ENCODE results near the gene UBASH3B.

UBASH3B gene

DNA sequence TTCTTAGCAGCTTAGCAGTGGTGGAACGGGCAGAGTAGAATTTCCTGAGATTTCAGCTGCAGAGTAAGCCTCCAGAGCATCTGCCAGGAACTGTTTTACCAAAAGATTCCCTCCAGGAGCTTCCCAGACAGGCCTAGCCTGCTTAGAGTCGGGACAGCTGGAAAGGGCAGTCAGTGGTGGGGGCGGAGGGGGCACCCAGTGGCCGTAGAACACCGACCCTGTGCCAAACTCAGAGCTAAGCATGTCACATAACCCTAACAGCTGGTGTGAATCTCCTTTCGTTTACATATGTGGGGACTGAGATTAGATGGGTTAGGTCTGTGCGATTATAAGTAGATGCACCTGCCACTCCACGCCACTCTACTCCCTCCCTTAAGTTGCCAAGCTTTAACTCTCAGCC is 102.8 kb downstream of the UBASH3B start:
- no peak for DNase-seq

DNA sequence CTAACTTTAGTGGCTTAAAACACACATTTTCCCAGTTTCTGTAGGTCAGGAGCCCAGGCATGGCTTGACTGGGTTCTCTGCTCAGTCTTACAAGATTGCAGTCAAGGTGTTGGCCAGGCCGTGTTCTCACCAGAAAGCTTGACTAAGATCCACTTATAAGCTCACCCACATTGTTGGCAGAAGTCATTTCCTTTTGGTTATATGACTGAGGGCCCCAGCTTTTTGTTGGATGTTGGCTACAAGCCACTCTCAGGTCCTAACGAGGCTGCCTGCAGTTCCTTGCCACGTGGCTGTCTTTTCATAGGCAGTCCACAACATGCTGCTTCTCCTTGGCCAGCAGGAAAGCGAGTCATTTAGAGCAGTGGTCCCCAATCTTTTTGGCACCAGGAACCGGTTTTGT is 103.5 kb downstream of the UBASH3B start:
- DNase-seq, result no peak

- no peak for DNase-seq
Observed at GRCh38 chr11:122763108-122763507, 107.6 kb downstream of the UBASH3B start.

GRCh38 chr11:122764371-122765090 is 109.0 kb downstream of the UBASH3B start:
- DNase-seq, result no peak

DNA sequence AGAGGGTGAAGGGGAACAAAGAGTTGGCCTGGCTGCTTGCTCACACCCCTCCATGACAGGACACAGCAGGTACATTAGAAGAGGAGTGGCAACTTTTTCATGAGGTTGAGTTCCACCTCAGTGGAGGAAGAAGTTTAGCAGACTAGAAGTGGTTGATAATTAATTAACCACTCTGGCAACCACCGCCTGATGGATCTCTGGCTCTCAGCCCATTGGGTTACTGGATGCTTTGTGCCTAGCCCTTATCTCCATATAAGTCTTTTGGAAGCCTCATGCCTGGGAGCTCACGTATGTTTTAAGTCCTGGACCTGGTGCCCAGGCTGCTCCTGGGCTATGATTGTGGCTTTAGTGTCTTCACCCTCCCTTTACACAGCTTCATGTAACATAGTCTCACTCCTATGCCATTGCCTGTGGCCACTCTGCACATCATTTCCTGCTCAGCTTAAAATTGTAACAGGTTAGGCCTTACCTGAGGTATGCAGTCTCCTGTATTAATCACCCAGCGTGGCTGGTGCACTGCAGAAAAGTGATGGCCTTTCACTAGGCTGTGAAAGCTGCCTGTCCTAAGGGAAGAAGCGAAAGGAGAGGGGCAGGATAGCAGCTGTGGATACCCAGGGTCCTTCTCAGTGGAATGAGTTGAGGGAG is 110.1 kb downstream of the UBASH3B start:
- DNase-seq, result no peak

DNA sequence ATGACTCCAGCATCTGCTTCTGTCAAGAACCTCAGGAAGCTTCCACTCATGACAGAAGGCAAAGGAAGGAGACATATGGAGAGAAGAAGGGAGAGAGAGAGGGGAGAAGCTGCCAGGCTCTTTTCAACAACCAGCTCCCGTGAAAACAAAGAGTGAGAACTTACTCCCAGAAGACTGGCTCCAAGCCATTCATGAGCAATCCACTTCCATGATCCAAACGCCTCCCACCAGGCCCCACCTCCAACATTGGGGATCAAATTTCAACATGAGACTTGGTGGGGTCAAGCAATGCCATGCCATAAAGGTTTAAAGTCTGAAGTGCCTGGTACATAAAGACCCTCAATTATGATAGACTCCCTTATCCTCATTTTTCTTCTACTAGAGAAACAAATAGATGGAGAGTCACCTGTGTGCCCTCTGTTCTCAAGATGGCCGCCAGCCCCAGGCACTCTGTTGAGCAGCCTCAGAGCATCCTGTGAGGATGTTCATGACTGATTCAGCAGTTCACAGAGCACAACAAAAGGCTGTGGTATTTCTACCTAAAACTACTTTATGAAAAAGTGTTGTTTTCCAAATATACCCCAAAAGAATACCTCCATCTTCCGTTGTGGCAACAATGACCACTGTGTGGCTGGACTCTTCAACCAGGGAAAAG is 113.7 kb downstream of the UBASH3B start:
- DNase-seq, result no peak

- no peak for DNase-seq
Observed at GRCh38 chr11:122772945-122773344, 117.4 kb downstream of the UBASH3B start.

- DNase-seq, result no peak
Observed at GRCh38 chr11:122773781-122774266, 118.3 kb downstream of the UBASH3B start.

DNA sequence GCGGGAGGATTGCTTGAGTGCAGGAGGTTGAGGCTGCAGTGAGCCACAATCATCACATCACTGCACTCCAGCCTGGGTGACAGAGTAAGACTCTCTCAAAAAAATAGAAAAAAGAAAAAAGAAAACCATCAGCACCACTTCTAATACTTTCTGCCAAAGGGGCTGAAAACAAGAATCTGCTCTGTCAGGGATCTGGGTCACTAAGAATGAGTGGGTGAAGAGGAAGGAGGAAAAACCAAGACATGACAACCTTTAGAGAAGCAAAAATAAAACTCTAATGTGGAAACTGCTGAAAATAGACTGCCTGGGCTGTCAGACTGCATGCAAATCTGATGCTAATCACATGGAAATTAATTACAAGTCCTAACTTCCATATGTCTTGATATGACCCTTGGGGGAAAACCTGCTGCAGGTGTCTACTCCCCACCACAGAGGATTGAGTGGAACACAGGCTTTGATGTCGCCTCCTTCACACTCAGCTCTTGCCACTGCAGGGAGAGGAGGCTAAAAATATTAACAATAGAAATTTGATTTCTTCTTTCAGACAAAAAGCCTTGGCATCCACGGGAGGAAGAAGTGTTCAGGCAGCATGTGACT is 120.3 kb downstream of the UBASH3B start:
- DNase-seq, result no peak

- no peak for DNase-seq
Observed at GRCh38 chr11:122776546-122776945, 121.0 kb downstream of the UBASH3B start.

DNA sequence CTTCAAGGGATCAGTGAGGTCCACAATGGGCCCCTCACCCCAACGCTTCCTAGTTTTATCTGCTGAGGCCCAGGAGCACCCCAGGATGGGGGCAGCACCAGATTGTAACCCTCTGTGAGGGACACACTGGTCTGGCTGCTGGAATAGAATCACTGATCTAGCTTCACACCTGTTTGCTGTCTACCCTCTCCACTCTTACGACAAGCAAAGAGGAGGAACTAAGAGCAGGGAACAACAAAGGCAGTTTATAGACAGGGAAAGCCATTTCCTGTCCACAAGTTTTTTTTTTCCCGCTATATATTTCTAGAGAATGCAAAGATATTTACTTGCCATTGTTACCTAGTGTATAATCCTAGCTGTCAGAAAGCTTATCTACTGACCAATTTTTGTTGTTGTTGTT is 121.8 kb downstream of the UBASH3B start:
- no peak for DNase-seq

GRCh38 chr11:122778148-122778547 is 122.6 kb downstream of the UBASH3B start:
- DNase-seq, result no peak

DNA sequence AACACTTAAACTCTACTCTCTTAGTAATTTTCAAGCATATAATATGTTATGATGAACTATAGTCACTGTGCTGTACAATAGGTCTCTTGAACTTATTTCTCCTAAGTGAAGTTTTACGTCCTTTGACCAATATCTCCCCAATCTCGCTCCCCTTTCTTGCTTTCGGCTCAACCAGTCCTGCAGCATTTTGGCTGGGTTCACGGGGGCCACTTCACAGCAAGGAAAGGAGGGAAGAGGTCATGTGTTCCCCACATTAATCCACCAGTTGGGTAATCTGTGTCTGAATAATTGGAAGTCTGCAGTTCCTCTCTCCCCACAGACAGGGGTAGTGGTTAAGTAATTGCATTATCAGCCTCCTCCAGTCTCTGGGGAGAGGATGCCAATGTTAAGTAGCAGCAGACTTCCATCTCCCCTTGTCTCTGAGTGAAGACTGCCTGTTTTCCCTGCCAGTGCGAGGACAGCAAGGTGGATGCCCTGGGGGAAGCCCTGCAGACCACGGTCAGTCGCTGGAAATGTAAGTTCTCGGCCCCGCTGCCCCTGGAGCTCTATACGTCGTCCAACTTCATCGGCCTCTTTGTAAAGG is 123.6 kb downstream of the UBASH3B start:
- no peak for DNase-seq

DNA sequence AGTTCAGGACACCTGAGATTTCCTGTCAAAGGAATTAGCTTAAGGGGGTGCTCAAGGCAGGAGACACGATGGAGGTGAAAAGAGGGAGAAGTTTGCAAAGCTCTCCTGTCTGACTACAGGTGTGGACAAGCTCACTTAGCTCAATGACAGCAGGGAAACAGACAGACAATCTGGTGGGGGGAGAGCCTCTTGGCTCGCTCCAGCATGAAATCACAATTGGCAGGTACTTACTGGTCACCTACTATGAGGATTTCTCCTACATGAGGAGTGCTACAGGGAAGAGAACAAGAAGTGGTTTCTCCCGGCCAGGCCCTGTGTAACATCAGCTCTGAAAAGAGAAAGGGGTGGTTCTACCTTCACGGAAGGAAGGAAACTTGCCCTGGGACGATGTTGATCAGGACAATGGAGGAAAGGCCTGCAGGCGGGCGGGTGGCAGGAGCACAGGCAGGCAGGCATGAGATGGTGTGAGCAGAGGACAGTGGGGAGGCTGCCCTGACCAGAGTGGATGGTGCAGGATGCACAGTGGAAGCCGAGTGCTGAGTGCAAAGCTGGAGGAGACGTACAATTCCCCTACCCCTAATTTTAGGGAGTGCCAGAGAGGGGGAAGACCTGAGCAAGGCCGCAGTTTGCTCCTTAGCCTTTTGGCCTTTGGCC is 124.9 kb downstream of the UBASH3B start:
- no peak for DNase-seq

GRCh38 chr11:122781378-122782195 is 126.1 kb downstream of the UBASH3B start:
- peak; percentile 77 for DNase-seq

GRCh38 chr11:122782222-122782621 is 126.7 kb downstream of the UBASH3B start:
- no peak for DNase-seq

DNA sequence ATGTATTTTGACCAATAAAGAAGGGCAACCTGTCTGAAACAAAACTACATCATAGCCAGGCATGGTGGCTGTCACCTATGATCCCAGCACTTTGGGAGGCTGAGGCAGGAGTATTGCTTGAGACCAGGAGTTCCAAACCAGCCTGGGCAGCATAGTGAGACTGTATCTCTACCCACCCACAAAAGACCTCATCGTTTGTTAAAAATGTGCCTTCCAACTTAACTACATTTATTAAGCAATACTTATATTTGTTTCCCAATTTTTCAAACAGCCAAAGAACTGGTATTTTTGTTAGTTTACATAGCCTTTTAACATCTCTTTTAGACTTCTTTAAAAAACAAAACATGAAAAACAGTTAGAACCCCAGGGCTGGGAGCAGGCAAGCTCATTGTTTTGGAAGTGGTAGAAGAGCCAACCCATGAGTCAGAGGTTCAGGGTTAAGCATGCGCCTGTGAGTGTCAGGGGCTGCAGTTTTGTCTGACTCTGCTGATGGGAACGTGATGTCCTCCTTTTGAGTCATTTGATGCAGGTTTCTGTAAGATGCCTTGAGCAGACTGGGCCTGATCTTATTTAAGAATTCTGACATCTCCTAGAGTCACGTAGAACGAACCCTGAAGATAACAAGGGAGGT is 128.9 kb downstream of the UBASH3B start:
- no peak for DNase-seq

DNA sequence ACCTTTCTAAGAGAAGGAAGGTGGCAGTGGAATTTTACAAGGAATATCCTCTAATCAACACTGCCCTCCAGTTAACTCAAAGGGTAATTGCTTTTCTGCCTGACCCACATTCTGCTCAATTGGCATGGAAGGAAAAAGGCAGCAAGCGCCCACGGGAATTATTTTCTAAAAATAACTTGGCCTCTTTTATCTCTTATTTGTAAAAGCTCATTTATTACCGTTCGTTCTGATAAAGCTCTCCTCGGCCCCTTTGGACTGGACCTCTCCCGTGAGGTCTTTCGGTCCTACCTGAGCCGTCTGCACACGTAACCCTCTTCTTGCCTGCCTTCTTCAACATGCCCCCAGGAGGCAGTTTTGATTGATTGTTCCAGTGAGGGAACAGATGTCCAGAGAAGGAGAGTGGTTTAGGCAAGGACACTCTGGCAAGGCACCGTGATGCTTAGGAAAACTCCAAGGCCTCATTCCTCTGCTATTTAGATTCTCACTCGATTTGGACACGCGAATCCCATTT is 129.6 kb downstream of the UBASH3B start:
- DNase-seq, result no peak

GRCh38 chr11:122786896-122787295 is 131.4 kb downstream of the UBASH3B start:
- DNase-seq, result no peak

DNA sequence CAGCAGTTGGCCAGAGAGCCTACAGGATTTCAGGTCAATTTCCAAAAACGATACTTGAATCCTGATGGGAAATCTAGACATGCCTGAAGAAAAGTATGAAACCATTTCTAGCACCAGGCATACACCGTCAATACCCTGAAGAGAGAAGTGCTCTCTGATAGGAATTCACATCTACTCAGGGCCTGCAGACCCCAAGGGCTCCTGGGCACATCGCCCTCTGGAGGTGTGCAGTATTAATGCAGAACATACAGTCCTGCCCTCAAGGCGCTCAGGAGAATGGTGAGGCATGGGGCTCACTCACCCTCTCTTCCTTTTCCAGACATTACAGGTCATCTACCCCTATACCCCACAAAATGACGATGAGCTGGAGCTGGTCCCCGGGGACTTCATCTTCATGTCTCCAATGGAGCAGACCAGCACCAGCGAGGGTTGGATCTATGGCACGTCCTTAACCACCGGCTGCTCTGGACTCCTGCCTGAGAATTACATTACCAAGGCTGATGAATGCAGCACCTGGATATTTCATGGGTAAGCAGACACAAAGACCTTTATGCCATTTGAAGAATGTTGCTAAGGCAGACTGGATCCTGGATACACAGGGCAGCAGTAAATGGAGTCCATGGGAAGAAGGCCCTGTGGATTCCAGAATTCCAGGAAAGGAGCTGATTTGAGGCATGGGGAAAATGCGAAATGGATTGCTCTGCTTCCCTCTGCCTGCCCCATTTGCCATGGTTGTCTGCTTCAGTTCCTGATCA is 133.4 kb downstream of the UBASH3B start:
- no peak for DNase-seq

All from stimulated activated CD4-positive, alpha-beta T cell treated with anti-CD3 and anti-CD28 coated beads, Interleukin-4, amount 100 ng/mL, for 1 hour (primary cell).